NCI-H146 (cell line): ENCODE measurements around the gene RTTN.

ENCODE experiments used
- DNase-seq: peaks from one replicate; lab custom pipeline; 2025; lab: John Stamatoyannopoulos, UW

RTTN gene

DNA sequence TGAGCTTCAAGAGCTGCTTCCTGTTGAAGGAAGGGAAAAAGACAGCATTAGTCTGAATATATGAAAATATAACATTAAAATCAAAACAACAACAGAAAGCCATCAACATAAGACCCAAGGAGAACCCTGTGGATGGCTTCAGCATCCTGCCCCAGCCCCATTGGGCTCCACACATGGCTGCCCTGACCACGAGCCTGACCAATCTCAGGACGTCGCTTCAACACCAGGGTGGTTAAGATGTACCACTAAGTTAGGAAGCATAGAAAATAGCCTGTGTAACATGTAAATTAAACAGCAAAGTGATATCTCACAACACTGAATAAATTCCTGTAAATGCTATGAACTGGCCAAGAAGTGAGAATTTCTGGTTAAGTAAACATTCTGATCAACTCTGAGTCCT, 180.7 kb downstream of the RTTN start:
- DNase-seq = no peak

DNA sequence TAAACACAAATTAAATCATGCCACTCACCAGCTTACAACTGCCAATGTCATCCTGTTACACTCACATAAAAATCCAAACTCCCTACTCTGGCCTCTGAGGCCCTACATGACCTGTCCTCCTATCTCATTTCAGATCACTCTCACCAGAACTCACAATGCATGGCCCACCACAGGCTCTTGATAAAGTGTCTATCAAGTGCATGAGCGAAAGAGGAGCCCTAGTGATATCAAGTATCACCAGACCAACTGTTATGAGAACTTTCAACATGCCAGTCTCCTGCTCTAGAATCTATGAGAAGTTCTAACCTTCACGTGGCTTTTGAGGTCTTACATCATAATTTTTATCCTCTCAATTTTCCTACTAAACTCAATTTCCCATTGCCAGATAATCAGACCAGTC, 181.4 kb downstream of the RTTN start:
- no peak for DNase-seq

DNA sequence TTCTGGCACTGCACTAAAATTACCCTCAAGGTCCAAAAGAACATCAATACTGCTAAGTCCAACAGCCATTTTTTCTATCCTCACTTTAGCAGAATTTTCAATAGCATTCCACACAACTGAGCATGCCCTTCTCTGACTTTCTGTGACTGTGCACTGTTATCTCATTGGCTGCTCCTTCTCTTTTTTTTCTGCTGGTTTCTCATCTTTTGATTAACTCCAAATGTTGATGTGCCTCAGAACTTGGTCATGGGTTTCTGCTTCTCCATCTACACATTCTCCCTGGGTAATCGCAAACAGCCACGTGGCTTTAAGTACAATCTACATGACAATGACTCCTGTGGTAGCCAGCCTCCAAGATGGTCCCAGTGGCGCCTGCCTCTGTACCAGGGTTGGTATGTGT, 182.9 kb downstream of the RTTN start:
- DNase-seq = no peak

DNA sequence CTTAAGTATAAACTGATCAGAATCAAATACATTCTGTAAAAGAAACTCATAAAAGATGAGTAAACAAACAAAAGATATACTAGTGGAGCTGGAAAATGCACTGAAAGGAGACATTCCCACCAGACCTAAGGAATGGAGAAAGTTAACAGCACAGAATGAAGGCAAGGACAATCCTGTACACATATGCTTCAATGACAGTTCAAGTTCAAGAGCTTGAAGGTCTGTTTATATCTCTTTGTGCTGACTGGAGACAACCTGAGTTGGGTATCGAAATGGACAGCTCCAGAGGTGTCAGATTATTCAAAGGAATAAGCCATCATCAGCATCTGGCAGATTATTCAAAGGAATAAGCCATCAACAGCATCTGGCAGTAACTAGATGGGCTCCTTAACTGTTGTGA, 184.0 kb downstream of the RTTN start:
- no peak for DNase-seq

DNA sequence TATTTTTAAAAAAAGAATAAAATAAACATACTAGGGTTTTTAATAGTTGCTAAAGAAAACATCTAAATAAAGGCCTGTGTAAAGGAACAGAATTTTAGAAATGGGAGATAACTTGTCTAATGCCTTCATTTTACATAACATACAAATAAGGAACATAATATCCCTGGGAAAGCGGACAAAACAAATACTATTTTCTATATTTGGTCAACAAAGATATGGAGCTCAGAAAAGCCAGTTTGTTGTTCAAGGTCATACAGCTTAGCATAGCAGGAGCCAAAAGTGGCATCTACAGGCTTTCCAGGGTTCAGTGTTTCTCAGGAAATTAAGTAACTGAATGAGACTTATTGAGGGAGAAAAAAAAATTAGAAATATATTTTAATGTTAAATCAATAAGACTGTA, 184.4 kb downstream of the RTTN start:
- DNase-seq = no peak

DNA sequence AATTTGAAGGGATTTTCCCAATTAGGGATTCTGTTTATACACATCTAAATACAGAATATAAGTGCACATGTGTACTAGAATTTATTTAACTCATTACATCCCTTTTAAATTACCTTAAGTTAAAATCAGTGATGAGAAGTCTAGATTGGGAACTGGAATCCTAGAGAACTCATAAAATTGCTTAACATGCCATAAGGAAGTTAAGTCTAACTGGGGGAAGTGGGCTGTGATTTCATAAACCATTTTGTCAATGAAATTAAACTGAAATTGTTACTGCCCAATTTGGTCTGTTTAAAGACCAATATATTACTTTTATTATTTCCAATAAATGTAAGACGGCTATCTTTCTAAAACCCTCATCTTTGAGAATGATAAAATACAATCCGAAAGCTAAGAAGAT, 185.5 kb downstream of the RTTN start:
- DNase-seq = no peak

DNA sequence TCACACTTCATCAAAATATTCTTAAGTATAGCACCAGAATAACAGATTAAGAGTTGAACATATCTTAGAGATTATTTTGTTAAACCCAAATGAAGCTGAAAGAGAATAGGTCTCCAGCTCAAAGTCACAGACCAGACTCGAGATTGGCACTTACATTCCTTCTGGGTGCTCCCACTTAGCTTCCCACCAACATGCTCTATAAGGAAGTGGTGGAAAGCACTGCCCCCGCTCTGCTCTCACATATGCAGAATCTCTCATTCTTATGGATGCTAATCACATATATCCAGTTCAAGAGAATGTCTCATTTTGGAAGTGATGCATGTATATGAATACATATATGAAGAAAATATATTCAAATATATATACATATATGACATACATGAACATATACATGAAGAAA, 186.4 kb downstream of the RTTN start:
- DNase-seq = no peak

DNA sequence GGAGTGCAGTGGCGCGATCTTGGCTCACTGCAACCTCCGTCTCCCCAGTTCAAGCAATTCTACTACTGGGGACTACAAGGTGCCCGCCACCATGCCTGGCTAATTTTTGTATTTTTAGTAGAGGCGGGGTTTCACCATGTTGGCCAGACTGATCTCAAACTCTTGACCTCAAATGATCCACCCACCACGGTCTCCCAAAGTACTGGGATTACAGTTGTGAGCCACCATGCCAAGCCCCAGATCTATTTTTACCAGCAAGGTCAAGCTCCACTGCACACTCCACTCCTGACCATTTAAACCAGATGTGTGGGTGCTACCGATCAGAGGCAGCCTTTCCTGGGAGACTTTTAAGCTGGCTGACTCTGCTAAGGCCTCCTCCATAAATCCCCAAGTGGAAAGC, 190.4 kb downstream of the RTTN start:
- DNase-seq = no peak

DNA sequence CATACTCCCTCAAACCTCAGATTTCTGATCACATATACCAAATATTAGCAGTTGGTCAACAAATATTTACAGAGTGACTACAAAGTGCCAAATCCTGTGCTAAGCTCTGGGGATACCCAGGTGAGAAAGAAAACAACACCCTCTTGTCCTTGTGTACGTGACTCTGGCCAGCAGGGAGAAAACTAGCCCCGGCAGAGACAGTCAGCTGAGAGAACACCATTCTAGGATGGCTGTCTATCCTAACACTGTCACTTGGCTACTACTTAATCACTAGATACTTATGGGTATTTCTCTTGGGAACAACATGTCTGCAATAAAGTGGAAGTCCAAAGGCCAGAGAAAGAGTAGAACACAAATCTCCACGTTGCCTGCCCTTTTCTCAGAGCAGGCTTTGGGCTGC, 199.9 kb downstream of the RTTN start:
- DNase-seq = no peak

DNA sequence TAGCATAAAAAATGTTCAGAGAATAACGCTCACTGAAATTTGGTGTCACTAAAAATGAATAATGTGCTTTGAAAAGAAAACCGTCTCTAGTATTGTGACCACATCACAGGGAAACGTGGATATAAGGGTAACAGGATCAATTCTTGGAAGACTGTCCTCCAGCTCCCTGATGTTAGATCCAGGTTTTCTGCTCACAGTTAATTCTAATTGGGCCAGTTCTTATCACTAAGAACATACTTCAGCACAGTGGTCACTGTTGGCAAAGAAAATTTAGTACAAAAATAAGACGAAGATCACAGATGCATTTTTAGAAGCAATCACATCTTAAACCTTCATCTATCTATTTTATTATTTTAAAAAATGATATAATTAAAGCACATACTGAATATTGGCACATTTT, 200.8 kb downstream of the RTTN start:
- DNase-seq = no peak

DNA sequence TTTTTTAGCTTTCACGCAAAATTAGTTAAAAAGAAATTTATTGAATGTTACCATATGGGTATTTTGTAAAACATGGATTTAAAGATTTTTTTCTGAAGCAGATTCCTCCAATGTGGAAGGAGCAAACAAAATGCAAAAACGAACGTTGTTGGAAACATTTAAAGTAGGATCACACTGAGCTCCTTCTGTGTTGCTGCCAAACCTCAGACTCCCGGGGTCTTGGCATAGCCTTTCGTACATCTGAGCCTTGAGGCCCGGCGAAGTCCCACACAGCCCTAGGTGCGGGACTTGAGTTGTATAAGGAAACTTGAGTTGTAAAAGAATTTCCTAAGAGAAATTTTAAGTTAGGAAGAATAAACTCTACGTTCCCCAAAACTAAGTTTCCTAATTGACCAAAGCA, 205.8 kb downstream of the RTTN start:
- no peak for DNase-seq

DNA sequence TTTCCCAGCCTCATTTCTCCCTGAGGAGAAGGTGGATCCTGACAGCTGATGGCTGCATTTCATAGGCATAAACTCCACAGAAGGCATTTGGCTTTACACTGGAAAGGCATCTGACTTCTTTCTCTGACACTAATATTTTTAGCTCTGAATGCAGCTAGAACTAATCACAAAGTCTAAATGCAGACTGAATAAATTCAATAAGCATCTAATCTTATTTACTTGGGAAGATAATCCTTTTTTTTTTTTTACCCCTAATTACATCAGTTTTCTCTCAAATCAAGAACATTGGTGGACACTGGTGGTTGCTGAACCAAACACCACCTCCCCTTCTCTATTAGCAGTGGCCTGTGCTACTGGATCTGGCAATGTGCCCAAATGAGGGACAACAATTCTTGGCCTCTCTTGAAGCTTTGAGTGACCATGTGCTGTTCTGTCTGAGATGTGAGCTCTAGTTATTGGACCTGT, 206.9 kb downstream of the RTTN start:
- DNase-seq = peak; percentile 25

DNA sequence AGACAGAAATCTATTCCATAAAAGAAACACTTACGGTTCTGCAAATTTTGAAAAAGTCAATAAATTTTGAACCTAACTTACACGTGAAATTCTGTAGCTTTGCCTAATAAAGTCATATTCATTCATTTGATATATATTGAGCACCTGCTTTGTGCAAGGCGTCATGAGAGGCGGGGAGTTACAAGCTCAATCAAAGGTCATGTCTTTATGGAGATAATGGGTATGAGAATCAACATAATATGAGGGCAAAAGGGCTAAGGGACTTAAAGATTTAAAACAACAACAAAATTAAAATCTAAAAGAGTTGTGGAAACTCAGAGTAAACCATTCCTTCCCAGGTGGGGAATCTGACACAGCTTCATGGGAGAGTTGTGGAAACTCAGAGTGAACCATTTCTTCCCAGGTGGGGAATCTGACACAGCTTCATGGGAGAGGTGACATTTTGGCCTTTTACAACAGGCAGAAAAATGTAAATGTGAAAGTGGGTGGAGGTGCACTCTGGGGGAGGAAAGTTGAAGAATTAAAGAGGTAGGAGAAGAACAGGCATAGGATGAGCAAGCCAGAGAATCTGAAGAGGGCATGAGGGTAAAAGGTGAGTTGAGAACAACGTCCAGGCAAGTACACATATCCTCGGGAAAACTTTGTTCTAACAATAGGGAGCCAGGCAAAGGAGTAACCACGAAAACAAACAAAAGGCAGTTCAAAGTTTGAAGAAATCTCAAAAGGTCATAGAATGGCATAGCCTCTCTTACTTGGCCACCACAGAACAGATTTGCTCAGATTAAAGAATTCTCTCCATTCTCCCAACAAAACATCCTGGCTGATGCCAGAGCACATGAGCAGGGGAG, 208.3 kb downstream of the RTTN start:
- peak; percentile 25 for DNase-seq

DNA sequence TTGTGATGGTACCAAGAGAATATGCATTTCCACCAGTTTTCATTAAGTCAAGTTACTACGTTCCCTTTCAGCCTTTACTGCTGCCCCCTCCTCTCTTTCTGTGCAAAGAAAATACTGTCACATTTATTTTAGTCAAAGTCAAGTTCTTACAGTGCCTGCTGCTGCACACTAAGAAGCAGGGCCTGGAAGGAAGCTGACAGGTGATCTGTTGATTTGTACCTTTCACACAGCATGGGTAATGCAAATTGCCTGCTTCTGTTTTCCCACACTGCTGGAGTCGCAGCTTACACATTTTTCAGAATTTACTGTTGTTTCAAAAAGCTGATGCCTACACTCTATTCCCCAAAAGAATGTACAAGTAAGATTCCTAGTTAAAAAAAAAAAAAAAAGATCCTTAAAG, 209.1 kb downstream of the RTTN start:
- DNase-seq = peak; percentile 61

DNA sequence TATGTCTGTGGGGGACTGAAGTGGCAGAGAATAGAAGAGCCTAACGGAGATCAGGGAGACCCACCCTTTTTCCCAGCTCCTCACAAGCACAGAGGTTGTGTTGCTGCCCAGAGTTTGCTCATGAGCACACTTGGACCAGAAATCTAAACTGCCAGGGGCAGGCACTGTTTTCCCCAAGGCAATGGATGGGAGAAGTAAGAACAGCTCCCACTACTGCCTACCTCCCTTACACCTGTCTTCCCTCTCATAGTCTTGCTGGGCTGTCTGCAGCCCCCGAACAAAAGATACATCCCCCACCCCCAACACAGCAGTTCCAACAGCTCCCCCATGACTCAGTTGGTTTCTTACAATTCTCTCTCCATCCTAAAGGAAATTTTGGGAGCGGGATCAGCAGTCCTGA, 209.7 kb downstream of the RTTN start:
- DNase-seq = no peak

DNA sequence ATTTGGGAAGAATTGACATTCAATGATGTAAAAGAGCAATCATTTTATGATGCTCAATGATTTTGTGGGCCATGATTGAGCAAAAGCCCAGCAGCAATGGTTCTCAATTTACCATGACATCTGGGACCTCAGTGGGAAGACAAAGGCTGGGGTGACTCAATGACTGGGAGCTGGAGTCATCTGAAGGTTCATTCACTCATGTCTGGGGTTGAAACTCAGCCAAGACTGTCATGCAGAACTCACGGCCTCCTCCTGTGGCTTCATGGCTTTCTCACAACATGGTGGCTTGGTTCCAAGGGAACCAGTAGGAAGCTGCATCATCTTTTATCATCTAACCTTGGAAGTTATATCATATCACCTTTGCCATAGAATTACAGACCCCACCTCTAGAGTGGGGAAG, 212.7 kb downstream of the RTTN start:
- no peak for DNase-seq

DNA sequence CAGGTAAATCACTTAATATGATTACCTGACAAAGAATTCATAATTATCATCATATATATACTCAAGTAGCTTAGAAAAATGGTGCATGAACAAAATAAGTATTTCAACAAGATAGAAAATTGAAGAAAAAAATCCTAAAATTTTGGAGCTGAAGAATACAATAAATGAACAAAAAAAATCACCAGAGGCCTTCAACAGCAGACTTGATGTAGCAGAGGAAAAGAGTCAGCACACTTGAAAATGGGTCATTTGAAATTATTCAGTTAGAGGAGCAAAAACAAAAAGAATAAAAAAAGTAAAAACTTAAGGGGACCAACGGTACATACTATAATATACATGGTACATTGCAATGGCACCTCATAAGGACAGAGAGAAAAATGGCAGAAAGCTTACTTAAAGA, 217.6 kb downstream of the RTTN start:
- no peak for DNase-seq

DNA sequence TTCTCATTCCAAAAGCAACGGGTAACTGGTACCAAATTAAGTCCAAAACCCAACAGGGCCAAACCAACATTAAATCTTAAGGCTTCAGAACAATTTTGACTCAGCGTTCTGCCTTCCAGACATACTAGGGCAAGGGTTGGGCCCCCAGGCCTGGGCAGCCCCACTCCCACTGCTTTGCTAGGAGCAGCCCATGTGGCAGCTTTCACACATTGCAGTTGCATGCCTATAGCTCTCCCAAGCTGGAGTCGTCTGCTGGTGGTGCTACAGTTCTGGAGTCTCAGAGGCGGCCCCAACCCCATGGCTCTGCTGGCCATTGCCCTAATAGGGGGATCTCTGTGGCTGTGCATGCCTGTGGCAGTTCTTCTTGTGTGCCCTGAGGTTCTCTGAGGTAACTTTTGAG, 220.2 kb downstream of the RTTN start:
- no peak for DNase-seq

DNA sequence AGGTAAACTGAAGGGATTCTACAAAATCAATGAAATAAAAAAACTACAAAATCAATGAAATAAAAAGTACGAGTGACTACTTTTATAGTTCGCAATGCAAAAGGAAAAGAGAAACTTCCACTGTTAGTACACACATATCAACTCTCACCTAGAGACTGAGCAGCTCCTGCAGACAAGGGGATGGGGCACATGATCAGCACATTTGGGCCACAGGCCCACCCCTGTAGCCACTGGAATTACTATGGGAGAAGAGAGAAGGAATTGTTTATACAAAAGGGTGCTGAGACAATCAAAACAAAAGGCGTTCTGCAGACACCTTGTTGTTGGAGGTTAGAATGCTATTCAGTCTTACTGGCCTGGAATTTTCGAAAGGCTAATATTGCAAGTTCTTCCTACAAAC, 223.1 kb downstream of the RTTN start:
- DNase-seq = no peak

DNA sequence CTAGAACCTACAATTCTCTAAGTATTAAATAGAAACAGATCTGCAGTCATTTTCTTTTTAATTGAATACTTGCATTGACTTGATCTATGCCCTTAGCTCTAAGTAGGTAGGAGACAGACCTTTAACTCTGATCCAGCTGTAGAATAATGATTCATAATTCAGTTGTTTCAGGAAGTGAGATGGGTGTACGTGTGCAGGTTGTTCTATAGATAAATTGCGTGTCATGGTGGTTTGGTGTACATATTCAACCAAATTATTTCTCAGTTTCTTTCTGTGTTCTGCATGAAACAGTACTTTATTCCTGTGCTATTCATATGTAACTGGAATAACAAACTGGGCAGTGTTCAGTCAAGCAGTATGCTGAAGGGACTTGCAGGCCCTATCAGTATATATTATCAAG, 223.5 kb downstream of the RTTN start:
- no peak for DNase-seq

DNA sequence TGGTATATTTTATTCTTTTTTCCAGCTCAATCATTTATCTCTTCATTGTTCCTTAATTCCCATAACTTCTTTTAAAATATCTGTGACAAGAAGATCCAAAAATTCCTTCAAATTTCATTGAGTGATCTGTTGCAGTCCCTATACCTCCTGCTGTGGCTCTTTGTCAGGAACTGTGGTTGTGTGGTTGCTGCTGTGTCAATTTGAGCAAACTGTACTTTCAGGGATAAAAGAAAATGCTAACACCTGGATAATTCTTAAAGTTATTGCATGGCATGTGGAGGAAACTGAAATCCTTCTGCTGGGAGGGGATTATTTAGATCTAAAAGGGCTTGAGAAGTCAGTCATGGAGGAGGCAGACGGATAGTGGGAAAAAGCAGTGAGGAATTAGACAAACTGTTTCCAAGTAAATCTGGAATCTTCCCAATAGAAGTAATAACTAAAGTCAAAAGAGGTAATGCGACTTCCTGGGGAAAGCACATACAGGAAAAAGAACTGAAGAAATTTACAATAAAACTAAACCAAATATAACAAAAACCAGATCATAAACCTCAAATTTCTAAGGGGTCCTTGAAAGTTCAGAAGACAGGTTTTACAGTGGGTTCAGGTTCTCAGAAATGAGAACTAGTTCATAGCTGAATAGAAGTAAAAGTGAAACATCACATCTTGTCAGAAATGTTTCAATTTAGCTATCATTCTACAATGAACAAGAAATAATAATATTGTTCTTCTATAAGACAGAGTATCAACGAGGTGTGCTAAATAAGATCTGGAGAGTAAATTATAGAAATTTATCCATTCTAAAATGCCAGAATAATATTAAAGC, 224.3 kb downstream of the RTTN start:
- DNase-seq = peak; percentile 59

DNA sequence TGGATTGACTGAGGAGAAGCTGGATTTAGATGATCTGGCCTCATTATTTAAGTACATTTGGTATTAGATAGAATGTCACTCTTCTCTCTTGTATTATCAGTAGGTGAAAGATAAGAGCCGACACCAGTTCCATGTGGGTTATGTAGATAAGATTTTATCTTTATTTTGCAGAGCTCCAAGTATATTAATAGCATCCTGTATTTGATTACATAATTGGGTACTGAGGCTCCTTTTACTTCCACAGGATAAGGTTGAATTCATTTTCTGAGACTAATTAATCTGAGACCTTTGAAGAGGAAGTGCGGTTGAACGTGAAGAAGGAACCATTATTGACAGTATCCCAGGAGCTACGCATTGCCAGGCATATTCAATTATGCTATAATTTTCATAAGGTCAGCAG, 225.0 kb downstream of the RTTN start:
- DNase-seq = peak; percentile 58
